ENCODE measurements around the gene TOMM40L.

The TOMM40L gene

GRCh38 chr1:161225534-161226319 lies at the start of gene TOMM40L:
Gene TOMM40L (plus strand): TSS chr1:161226060. CDS start chr1:161226490, 430 bp downstream.
- peak; percentile 95 for DNase-seq

GRCh38 chr1:161176468-161177111 lies 49.3 kb upstream of the TOMM40L start:
- no peak for DNase-seq

GRCh38 chr1:161177112-161177935 lies 48.5 kb upstream of the TOMM40L start, which contains the start of gene B4GALT3:
Gene B4GALT3 (minus strand): TSS chr1:161177507. CDS start chr1:161176060, 1,447 bp downstream.
- DNase-seq, result peak; percentile 85

- DNase-seq, result no peak
Measured at GRCh38 chr1:161177936-161178244, 48.0 kb upstream of the TOMM40L start.

- DNase-seq, result no peak
Measured at GRCh38 chr1:161179698-161180097, 46.2 kb upstream of the TOMM40L start.

GRCh38 chr1:161180639-161181038 lies 45.2 kb upstream of the TOMM40L start:
- no peak for DNase-seq

- no peak for DNase-seq
Measured at GRCh38 chr1:161182214-161182613, 43.6 kb upstream of the TOMM40L start.

- no peak for DNase-seq
Measured at GRCh38 chr1:161185282-161185682, 40.6 kb upstream of the TOMM40L start.

- DNase-seq, result no peak
Measured at GRCh38 chr1:161185732-161186311, 40.0 kb upstream of the TOMM40L start.

- DNase-seq, result no peak
Measured at GRCh38 chr1:161187311-161187710, 38.5 kb upstream of the TOMM40L start.

- DNase-seq, result no peak
Measured at GRCh38 chr1:161188381-161188780, 37.5 kb upstream of the TOMM40L start.

- no peak for DNase-seq
Measured at GRCh38 chr1:161189036-161189435, 36.8 kb upstream of the TOMM40L start.

GRCh38 chr1:161190962-161191521 lies 34.8 kb upstream of the TOMM40L start:
- DNase-seq, result no peak

GRCh38 chr1:161191971-161192370 lies 33.9 kb upstream of the TOMM40L start:
- DNase-seq, result no peak

- peak; percentile 63 for DNase-seq
Measured at GRCh38 chr1:161192476-161193465, 33.1 kb upstream of the TOMM40L start.

GRCh38 chr1:161193561-161194235 lies 32.2 kb upstream of the TOMM40L start:
- DNase-seq, result no peak

- DNase-seq, result no peak
Measured at GRCh38 chr1:161195171-161195570, 30.7 kb upstream of the TOMM40L start.

- DNase-seq, result no peak
Measured at GRCh38 chr1:161196111-161196510, 29.7 kb upstream of the TOMM40L start.

- no peak for DNase-seq
Measured at GRCh38 chr1:161196521-161197451, 29.1 kb upstream of the TOMM40L start.

Measured in COR-L47 (cell line).